ENCODE data around the gene COL23A1.

Gene COL23A1

DNA sequence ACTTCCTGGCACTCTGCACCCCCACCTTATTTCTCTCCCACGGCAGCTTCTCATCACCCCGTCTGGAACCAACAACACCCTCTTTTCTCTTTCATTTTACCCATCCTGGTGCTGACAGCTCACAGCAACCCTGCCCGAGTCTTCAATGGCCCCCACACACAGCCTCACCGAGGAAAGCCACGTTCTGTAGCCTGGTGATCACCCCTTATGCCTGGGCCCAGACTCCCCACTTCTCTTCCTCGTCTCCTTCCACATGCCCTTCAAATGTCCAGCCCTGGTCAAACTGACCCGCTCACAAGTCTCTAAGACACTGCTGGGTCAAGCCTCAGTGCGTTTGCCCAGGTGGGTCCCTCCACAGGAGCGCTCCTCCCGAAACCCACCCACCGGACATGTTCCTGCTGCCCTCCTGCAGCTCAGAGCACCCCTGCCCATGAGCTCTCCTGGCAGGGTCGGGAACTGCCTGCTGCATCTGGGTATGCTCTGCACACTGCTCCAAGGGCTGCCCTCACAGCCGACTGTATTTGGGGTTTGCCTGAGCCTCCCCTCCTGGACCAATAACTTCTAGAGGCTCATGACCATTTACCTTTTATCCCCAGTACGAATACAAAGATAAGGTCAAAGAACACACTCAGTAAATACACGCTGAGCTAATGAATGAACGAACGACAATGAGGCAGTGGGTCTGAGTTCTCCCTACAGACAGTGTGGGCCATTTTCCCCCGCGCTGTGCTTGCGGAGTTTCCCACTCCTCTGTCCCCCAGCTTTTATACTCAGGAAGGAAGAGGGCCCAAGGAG lies 202.9 kb downstream of the COL23A1 start:
- no peak for DNase-seq

DNA sequence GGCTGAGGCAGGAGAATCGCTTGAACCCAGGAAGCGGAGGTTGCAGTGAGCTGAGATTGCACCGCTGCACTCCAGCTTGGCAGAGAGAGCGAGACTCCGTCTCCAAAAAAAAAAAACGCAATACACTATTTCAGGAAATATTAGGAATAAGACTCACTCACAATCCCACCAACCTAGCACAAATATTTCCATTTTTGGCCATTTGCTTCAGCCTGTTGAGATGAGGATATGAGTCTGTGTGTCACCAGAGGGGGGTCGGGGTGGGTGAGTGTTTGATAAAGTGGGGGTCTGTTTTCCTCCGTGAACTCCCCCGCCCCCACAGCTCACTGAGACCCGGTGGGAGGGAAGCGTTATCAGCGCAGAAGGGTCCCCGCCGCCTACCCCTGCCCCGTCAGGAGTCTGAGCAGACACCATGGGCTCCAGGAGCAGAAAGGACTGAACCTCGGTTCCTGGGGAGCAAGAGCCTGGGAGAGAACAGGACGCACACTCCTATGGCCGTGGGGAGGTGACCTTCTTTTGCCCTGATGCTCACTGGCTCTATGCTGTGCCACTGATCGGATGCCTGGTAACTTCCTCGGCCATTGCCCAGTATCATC lies 203.8 kb downstream of the COL23A1 start:
- no peak for DNase-seq

DNA sequence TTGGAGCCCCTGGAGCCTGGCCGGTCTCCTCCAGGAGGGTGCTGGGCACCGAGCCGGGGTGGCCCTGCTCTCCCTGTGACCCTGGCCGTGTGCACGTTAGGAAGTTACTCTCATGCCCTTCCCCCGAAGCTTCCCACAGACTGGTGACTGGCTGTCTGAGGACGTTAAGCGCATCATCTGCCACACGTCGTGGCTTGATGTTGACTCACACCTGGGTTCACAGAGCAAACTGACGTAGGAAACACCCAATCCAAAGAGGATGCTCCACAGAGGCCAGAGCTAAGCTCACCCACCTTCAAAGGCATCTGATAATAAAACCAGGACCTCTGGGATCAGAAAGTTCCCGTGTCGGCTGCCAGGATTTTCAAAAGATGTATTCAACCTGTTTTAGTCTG lies 204.7 kb downstream of the COL23A1 start:
- DNase-seq = no peak

DNA sequence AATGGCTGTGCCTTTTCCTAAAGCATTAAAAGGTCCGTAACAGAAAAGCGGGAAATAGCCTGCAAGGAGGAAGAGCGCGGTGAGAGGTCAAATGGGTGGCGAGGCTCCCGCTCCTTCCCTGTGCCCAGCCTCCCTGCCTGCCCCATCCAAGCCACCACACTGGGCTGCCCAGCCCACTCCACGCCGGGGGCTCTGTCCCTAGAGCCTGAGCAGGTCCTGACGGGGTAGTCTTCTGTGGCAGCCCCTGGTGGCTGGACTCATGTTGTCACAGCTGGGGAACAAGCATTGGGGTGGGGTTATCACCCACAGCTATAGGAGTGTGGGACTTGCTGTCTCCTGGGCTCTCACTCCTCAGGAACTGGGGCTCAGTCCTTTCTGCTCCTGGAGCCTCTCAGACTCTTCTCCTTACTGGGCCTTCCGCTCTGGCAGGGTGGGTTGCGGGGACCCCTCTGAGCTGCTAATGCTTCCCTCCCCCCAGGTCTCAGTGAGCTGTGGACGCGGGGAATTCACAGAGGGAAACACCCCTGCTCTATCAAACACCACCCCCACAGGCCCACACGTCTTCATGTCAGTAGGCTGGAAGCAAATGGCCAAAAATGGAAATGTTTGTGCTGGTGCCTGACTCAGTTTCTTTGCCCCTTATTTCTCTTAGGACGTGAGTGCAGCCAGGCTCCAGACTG lies 205.2 kb downstream of the COL23A1 start:
- no peak for DNase-seq

DNA sequence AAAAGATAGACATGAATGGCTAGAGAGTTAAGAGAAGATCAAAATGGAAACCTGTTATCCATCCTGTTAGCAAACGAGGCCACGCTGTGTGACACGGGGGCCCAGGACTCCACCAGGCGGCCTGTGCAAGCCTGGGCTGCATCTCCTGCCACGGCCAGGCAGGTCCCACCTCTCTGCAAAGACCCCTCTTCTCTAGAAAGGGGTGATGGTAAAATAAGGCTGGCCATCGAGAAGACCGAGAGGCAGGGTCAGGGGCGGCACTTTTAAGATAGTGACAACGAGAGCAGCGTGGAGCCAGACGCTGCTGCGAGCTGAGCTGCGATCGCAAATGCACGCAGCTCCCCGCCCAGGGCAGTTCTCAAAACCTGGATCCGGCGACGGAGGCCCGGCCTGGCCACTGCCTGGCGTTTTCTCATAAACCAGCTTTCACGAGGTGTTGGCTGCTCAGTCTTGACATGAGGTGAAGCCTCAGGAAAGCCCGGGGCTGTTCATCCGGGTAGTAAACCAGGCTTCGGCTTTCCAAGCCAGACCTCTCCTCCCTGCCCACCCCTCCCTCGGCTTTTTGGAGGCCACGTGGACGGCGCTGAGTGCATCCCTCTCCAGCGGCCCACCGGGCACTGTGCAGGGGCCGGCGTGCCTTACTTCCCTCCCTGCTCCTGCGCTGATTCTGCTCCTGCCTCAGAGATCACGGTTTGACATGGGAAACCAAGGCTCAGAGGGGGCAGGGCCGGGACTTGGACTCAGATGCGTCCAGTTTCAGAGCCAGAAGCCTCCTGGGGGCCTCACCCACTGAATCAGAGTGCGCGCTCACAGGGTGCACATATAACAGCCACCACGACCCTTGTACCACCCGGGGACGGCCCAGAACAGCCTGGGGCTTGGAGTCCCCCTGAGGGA lies 206.0 kb downstream of the COL23A1 start:
- DNase-seq = no peak

DNA sequence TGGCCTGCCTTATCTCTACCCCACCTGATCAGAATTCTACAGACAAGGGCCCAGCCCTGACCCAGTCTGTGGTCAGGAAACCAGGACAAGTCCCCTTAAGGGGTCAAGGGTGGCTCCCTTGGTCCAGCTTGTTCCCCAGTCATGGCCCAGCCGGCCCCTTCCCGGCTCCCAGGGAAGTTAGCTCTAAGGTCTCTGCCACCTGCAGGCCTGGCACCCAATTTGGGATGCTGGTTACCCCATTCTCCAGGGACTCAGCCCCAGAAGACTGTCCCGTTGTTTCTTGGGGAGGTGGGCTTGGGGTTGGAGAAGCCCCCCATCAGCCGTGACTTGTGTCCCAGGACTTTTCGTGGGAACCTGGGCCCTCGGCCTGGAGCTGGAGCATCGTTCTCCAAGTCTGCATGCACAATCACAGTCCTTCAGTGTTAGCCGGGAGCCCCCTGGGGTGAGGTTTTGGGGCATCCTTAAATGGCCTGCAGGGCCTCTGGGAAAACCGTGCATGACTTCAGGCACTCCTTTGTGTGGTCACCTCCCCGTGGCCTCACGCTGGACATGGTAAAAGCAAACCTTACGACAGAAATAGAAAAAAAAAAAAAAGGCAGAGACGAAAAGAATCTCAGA lies 206.8 kb downstream of the COL23A1 start:
- no peak for DNase-seq

DNA sequence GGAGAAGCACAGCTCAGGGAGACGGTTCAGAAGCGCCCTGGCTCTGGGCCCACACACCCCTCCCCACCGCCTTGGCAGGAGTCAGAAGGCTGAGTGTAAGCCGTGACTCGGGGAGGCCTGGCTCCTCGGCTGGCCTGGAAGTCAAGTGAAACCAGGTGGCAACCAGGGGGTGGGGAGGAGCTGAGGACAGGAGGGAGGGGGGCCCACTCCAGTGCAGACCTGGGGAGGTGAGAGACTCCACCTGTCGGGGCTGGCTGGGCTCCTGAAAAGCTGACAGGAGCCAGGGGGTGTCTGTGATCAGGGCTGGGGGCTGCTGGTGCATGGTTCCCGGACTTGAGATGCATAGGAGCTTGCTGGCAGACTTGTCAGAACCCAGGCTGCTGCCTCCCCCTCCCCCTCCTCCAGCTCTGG lies 207.4 kb downstream of the COL23A1 start:
- no peak for DNase-seq

DNA sequence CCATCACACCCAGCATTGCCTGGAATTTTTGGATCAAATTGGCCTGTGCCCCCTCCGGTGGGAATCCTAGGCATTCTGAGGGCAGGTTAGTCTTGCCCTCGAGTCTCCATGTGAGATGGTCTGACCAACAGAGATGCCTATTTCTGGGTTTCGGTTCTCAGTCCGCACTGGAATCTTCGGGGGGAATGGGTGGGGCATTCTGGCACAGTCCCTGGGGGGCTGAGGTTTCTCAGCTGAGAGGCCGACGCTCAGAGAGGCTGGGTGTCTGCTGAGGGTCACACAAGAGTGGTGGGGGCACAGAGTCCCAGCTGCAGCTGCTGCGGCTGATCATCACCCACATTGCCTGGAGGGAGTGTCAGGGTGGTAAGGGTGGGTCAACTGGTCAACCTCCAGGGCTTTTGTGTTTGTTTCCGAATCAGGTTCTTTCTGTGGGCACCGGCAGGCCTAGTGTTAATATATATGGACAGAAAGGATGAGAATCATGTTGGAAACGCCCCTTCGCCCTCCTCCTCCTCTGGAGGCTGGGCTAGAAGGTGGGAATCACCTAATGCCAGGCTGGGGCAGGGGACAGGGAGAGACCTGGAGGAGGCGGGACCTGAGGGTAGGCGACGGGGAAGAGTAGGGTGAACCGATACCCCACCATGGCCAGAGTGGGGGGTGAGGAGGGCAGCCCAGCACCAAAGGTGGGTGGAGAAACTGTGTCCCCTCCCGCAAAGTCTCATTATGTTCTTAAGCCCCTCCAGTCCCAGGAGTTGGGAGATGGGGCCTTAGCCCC lies 208.1 kb downstream of the COL23A1 start:
- no peak for DNase-seq

DNA sequence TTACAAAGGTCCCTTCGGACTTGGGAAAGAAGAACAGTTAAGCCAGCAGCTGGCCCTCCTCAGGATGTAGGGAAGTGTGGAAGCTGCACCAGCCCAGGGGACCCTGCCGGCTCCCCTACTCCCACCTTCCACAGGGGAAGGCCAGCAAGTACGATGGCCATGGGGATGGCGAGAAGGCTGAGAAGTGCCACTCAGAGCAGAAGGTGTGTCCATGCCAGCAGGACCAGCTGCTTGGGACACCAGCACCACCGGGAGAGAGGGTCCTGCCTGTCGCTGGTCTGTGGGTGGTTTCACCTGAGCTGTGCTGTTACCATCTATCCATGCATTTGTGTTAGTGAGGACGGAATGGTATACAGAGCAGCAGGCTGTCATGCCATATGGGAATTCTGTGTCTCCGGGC lies 209.0 kb downstream of the COL23A1 start:
- no peak for DNase-seq

DNA sequence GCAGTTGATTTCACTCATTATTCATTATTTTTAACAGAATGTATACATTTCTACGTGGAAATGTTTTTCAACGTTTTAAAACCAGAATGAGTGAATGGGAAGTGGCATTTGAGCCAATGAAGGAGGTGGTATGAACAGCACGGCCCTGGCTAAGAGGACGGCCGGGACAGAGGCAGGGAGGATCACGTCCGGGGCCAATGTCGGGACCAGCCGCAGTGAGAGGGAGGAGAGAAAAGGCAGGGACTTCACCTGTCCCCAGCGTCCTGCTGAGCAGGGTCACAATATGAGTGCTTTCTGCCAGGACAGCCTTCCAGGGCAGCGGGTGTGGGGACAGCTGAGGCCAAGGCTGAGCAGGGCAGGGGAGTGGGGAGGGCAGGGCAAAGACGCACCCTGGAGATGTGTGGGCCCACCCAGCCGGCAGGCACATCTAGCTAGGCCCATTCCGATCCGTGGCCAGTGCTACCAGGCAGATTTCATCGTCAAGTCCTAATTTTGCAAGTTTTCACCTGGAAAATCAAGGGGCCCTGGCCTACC lies 209.6 kb downstream of the COL23A1 start:
- no peak for DNase-seq

DNA sequence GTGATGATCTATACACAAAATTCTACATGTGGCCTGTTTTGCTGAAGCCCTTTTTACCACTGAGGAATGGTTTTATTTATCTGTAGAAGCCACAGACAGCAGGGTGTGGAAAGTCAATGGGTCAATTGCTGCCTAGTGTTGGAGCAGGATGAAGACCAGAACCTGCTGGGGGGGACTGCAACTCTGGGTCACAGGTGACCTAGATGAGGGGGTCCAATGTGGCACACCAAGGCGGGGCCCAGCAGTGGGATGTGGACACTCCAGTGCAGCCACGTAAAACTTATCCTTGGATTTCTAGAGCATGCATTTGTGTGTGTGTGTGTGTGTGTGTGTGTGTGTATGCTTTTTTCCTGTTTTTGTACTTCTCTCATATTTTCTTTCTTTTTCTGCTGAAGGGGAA lies 210.1 kb downstream of the COL23A1 start:
- no peak for DNase-seq

DNA sequence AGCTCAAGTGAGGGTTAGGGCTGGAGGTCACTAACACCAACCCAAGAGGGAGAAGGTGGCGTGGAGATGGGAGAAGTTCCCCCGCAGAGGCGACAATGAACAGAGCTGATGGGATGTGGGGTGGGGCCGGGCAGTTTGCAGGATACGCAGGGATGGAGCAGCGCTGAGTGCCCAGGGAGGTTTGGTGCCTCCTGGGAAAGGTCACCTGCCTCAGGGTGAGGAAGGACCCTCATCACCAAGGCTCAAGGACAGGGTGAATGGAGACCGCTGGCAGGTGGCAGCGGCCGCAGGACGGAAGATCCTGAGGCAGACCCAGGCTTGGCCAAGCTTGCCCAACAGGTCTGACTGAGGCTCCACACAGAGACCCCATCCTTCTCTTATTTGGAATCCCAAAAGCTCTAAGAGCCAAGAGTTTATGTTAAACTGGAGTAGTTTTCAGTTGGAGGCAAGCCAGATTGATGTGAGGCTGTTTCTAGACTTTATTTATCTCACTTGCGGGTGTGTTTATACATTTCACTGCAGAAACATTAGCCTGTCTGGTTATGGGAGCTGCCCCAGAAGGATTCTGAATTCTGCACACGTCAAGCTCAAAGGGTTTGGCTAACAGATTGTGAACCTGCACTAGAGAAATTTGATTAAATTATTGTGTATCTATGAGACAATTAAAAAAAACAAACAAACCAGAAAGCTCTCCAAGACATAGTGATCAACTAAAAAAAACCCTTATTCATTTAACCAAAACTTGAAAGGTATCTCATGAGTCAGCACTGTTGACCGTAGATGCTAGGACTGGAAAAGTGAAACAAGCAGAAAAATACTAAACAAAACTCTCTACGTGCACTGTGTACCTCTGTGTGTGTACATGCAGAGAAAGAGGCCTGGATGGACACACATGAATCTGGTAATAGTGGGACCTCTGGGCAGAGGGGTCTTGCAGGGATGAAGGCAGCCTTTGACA lies 211.4 kb downstream of the COL23A1 start:
- no peak for DNase-seq

DNA sequence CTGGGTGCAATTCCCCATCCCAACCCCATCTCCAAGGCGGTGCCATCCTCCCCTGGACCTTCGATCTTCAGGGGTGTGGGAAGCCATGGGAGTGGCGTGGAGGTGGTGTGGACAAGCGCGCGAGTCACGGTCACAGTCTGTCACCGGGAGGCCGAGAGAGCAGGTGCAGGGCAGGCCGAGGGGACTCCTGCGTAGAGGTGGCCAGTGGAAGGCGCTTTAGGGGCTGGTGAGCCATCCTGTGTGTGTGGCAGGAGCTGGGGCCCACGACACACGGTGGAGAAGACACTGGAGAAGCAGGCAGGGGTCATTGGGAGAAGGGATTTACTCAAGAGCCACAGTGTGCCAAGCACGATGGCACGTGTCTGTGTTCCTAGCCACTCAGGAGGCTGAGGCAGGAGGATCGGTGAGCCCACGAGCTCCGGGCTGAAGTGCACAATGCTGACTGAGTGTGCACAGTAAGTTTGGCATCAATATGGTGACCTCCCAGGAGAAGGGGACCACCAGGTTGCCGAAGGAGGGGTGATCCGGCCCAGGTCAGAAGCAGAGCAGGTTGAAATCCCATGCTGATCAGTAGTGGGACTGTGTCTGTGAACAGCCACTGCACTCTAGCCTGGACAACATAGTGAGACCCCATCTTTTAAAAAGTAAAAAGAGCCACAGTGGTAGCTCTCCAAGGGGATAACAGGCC lies 212.5 kb downstream of the COL23A1 start:
- DNase-seq = no peak

DNA sequence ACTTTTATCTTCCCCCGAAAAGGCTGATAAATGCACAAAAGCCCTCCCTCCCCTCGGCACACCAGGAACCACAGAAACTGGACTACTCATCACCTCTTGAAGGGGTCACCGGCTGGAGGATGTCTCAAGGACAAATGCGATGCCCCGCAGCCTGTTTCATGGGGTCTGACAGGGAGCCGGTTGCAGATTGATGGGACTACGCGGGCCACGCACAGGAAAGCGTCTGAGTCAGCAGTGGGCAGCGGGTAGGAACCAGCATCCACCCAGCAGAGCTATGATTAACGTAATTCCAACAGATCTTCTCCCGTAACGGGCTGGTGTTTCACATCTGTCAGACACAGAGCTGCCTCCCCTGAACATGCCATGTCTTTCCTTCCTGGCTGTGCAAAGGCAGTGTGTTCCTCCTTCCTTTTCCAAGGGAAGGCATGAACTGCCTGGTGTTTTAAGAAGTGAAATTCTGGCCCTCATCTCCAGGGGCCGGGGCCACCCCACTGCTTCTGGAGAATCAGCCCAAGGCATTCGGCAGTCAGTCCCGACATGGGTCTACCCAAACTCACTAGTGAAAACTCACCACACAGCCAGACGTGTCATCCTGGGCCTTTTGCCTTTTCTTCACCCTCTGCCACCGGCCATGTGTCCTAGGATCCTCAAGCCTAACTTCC lies 213.1 kb downstream of the COL23A1 start:
- no peak for DNase-seq

DNA sequence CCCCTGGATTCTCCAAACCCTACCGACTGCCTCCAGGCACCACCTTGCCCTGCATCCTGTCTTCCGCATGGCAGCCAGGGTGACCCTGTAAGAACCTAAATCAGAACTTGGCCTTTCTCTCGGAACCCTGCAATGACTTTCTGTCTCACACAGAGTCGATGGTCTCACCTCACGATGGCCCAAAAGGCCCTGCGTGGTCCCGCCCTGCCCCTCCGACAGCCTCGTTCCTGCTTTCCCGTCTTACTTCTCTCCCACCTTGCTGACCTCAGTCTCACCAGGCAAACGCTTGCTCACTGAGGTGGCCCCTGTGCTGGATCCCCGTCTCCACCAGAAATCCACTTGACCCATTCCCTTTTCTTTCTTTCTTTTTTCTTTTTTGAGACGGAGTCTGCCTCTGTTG lies 214.8 kb downstream of the COL23A1 start:
- DNase-seq = no peak

DNA sequence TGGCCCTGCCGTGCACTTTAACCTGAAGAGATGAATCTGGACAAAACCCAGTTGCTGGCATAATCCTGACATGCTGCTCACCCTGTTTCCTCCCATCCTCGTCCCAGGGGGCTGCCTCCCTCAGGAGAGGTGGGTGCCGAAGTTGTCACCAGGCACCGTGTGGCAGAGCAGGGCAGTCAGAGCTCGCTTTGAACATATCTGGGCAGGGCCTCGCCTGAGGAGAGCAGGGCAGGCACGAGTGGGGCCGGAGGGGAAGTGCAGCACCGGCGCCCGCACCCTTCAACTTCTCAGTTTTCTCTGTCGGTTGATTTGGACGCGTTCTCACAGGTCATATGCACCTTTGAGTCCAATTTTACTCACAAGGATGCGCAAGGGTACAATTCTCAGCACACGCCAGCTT lies 216.5 kb downstream of the COL23A1 start:
- DNase-seq = no peak

DNA sequence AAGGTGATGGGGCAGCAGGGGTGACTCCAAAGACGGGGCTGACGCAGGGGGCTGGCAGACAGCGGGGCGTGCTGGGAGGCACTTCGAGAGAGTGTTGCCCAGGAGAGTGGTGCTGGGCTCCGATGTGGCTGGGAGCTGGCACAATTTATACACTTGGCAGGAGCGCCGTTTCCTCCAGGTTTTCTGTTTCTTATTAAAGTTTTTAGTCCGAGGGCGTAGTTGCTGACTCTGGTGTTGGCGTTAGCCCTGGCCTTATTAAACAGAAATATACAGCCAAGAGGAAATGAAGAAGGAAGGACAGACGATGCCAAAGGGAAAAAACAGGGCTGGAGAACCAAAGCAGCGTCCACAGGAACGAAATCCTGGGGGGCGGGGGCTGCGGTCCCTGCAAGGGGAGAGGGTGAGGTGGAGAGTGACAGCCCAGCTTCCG lies 218.0 kb downstream of the COL23A1 start:
- DNase-seq = no peak

DNA sequence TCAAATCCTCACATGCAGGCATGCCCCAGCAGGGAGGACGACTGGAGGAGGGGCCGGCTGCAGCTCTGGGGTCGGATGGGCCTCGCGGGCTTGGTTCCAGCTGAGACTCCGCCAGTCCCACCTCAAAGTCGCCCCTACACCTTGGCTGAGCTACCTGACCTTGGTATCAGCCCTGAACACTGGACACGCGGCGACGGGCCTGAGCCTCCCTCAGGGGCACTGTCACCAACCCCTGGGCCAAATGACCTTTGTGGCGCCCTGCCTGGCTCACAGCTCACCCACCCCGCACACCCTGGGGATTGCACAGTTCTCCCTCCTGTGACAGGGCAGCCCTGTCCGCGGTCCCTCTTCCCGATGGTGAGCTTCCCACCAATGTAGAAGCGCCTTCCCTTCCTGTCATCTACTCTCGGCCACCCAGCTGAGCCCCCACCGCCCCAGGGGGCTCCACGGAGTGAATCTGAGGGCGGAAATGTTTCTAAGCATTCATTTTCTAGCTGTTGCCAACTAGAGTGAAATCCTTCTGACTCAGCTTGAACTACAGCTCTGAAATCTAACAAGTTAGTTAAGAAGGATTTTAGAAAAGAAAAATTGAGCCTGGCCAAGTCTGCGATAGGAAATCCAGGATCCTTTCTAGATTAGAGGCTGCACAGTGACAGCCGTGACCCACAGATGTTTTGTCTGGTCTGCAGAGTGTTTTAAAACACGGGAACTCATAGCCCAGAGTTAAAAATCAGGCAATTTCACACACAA lies 218.7 kb downstream of the COL23A1 start:
- no peak for DNase-seq
